ENCODE results near the gene SATB2.

Gene SATB2

GRCh38 chr2:199463708-199464605 is 6.2 kb upstream of the SATB2 start:
- Histone ChIP-seq H3K4me1 (ENCODE audit: insufficient read depth, low read length, severe bottlenecking) (peaks cover 14% of the 10 kb centered on the region), H3K9ac (ENCODE audit: low read length) (no peak overlapping the region), H3K27me3 (ENCODE audit: insufficient read depth, low read length) (no peaks in the 10 kb centered on the region), H3K4me3 (ENCODE audit: low read depth, low read length, poor library complexity, severe bottlenecking) (no peak overlapping the region), H3K27ac (ENCODE audit: low read depth, low read length, poor library complexity, severe bottlenecking) (no peak overlapping the region), H3K4me2 (ENCODE audit: low read length) (no peak overlapping the region), H3F3A (ENCODE audit: insufficient read depth, low read length) (no peaks in the 10 kb centered on the region), H2AFZ (ENCODE audit: low read length) (no peak overlapping the region), H3K36me3 (ENCODE audit: insufficient read depth, low read length) (no peaks in the 10 kb centered on the region), H3K9me3 (ENCODE audit: low read length) (no peaks in the 10 kb centered on the region), H3K9me2 (ENCODE audit: low read depth, low read length) (no peaks in the 10 kb centered on the region), H4K20me1 (ENCODE audit: insufficient read depth, low read length) (no peaks in the 10 kb centered on the region), H3K79me2 (ENCODE audit: insufficient read depth, low read length) (no peaks in the 10 kb centered on the region)
- TF ChIP-seq, protein P1, sequence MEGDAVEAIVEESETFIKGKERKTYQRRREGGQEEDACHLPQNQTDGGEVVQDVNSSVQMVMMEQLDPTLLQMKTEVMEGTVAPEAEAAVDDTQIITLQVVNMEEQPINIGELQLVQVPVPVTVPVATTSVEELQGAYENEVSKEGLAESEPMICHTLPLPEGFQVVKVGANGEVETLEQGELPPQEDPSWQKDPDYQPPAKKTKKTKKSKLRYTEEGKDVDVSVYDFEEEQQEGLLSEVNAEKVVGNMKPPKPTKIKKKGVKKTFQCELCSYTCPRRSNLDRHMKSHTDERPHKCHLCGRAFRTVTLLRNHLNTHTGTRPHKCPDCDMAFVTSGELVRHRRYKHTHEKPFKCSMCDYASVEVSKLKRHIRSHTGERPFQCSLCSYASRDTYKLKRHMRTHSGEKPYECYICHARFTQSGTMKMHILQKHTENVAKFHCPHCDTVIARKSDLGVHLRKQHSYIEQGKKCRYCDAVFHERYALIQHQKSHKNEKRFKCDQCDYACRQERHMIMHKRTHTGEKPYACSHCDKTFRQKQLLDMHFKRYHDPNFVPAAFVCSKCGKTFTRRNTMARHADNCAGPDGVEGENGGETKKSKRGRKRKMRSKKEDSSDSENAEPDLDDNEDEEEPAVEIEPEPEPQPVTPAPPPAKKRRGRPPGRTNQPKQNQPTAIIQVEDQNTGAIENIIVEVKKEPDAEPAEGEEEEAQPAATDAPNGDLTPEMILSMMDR (IDR thresholded peaks at IDR 0.05; ENCODE audit: low read length) = no peak
- no peak for TF ChIP-seq EZH2 (IDR thresholded peaks at IDR 0.05; ENCODE audit: borderline replicate concordance, low read length)

DNA sequence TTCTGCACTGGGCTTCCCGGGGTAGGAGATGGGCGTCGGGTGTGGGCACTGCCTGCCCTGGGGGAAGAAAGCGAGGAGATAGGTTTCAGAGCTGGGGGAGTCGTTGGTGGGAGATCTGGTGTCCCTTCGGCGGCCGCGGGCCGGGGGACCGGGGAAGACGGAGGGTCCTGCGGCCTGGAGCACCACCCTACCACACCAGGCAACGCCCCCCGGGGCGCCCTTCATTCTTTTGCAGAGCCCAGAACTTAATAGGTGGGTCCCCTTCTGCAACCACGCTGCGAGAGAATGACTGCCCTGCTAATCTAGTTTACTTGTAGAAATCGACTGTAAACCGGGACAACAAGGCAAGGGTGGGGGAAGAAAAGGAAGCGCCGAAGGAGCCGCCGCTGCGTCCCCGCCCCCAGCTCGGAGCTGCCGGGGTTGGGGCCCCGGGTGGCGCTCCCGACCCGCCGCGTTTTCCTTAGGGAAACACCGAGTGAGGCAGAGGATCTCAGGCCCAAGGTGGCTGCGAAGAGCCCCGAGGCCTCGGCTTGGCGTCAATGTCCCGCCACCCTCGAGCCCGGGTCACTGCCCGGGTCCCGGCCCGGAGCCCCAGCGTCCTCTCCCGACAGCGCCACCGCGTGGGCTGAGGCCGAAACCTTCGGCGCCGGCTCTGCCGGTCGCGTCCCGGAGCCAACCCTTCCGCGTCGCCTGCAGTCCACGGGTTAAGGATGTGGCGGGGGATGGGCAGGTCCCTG is 5.4 kb upstream of the SATB2 start:
- peaks cover 14% of the 10 kb centered on the region for H3K4me1 ChIP-seq (ENCODE audit: insufficient read depth, low read length, severe bottlenecking)
- TF ChIP-seq, protein P1 (IDR thresholded peaks at IDR 0.05; ENCODE audit: low read length) = no peak
- TF ChIP-seq EZH2 (IDR thresholded peaks at IDR 0.05; ENCODE audit: borderline replicate concordance, low read length) = no peak
- H3K9ac ChIP-seq (ENCODE audit: low read length) = no peak overlapping the region
- no peak overlapping the region for H3K27ac ChIP-seq (ENCODE audit: low read depth, low read length, poor library complexity, severe bottlenecking)
- H3K9me3 ChIP-seq (ENCODE audit: low read length) = no peaks in the 10 kb centered on the region
- no peak overlapping the region for H3K4me3 ChIP-seq (ENCODE audit: low read depth, low read length, poor library complexity, severe bottlenecking)
- H4K20me1 ChIP-seq (ENCODE audit: insufficient read depth, low read length) = no peaks in the 10 kb centered on the region
- H3F3A ChIP-seq (ENCODE audit: insufficient read depth, low read length) = no peaks in the 10 kb centered on the region
- no peak overlapping the region for H3K4me2 ChIP-seq (ENCODE audit: low read length)
- no peak overlapping the region for H2AFZ ChIP-seq (ENCODE audit: low read length)
- H3K27me3 ChIP-seq (ENCODE audit: insufficient read depth, low read length) = no peaks in the 10 kb centered on the region
- H3K36me3 ChIP-seq (ENCODE audit: insufficient read depth, low read length) = no peaks in the 10 kb centered on the region
- H3K79me2 ChIP-seq (ENCODE audit: insufficient read depth, low read length) = no peaks in the 10 kb centered on the region
- H3K9me2 ChIP-seq (ENCODE audit: low read depth, low read length) = no peaks in the 10 kb centered on the region

GRCh38 chr2:199462347-199462955 is 4.7 kb upstream of the SATB2 start:
- Histone ChIP-seq H3K9ac (ENCODE audit: low read length) (no peak overlapping the region), H2AFZ (ENCODE audit: low read length) (no peak overlapping the region), H3K9me3 (ENCODE audit: low read length) (no peaks in the 10 kb centered on the region), H3K36me3 (ENCODE audit: insufficient read depth, low read length) (no peaks in the 10 kb centered on the region), H3K4me2 (ENCODE audit: low read length) (no peak overlapping the region), H3F3A (ENCODE audit: insufficient read depth, low read length) (no peaks in the 10 kb centered on the region), H3K27ac (ENCODE audit: low read depth, low read length, poor library complexity, severe bottlenecking) (no peak overlapping the region), H3K9me2 (ENCODE audit: low read depth, low read length) (no peaks in the 10 kb centered on the region), H3K27me3 (ENCODE audit: insufficient read depth, low read length) (no peaks in the 10 kb centered on the region), H4K20me1 (ENCODE audit: insufficient read depth, low read length) (no peaks in the 10 kb centered on the region), H3K79me2 (ENCODE audit: insufficient read depth, low read length) (no peaks in the 10 kb centered on the region), H3K4me1 (ENCODE audit: insufficient read depth, low read length, severe bottlenecking) (peaks cover 14% of the 10 kb centered on the region), H3K4me3 (ENCODE audit: low read depth, low read length, poor library complexity, severe bottlenecking) (no peak overlapping the region)
- TF ChIP-seq EZH2 (IDR thresholded peaks at IDR 0.05; ENCODE audit: borderline replicate concordance, low read length) = no peak
- TF ChIP-seq, protein P1 (IDR thresholded peaks at IDR 0.05; ENCODE audit: low read length) = no peak

Measured in OCI-LY1 (cell line).